ENCODE data around the gene POLD2.

POLD2 gene

GRCh38 chr7:44159824-44160630 is 36.7 kb upstream of the POLD2 start:
- Histone ChIP-seq H3K4me2 (no peak overlapping the region), H4K20me1 (no peaks in the 10 kb centered on the region), H3K9ac (no peak overlapping the region), H3K27ac (no peak overlapping the region), H3K4me1 (no peaks in the 10 kb centered on the region), H3K4me3 (no peak overlapping the region), H3K27me3 (no peaks in the 10 kb centered on the region), H3K36me3 (no peaks in the 10 kb centered on the region), H3K9me3 (peaks cover 7% of the 10 kb centered on the region; the same call in 1 of the 2 replicates)
- no peak for TF ChIP-seq Cebpa-rat (IDR thresholded peaks at IDR 0.05)

DNA sequence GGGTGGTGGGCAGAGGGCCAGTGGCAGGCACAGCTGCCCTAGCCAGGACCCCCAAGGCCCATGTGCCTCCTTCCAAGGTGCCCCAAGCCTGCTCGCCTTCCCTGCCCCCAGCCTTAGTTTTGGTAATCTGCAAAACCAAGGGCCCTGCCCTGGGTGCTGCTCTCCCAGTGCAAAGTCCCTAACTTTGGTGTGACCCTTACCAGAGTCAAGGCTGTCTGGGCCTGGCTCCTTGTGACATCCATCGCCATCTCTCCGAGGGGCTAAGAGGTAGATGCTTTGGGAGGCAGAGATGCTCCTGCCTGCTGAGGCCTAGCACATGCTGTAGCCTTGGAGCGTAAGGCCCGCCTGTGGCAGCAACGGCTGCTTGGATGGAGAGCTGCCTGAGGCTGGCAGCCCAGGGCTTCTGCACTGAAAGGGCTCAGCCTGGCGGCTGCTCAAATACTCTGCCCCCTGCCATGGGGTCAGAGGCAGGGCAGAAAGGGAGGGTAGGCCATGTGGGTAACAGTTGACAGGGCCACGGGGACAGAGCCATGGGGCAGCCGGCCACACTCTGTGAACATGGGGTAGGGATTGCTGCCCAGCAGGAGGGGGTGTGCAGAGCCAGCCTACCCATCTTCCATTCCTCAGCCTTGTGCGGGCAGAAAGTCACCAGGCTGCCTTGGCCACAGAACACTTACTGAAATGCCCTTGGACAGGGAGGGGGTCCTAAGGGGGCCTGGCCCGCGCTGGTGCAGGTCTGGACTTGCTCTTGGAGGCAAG is 35.7 kb upstream of the POLD2 start:
- Histone ChIP-seq H3K27ac (no peak overlapping the region), H3K9me3 (no peaks in the 10 kb centered on the region), H3K36me3 (no peaks in the 10 kb centered on the region), H3K4me2 (no peak overlapping the region), H4K20me1 (no peaks in the 10 kb centered on the region), H3K4me1 (no peaks in the 10 kb centered on the region), H3K4me3 (no peak overlapping the region), H3K27me3 (no peaks in the 10 kb centered on the region), H3K9ac (no peak overlapping the region)
- no peak for TF ChIP-seq Cebpa-rat (IDR thresholded peaks at IDR 0.05)

- H3K27ac ChIP-seq, result no peak overlapping the region
- TF ChIP-seq Cebpa-rat (IDR thresholded peaks at IDR 0.05), result no peak
These were observed 34.9 kb upstream of the POLD2 start for GRCh38 chr7:44158096-44158872.

DNA sequence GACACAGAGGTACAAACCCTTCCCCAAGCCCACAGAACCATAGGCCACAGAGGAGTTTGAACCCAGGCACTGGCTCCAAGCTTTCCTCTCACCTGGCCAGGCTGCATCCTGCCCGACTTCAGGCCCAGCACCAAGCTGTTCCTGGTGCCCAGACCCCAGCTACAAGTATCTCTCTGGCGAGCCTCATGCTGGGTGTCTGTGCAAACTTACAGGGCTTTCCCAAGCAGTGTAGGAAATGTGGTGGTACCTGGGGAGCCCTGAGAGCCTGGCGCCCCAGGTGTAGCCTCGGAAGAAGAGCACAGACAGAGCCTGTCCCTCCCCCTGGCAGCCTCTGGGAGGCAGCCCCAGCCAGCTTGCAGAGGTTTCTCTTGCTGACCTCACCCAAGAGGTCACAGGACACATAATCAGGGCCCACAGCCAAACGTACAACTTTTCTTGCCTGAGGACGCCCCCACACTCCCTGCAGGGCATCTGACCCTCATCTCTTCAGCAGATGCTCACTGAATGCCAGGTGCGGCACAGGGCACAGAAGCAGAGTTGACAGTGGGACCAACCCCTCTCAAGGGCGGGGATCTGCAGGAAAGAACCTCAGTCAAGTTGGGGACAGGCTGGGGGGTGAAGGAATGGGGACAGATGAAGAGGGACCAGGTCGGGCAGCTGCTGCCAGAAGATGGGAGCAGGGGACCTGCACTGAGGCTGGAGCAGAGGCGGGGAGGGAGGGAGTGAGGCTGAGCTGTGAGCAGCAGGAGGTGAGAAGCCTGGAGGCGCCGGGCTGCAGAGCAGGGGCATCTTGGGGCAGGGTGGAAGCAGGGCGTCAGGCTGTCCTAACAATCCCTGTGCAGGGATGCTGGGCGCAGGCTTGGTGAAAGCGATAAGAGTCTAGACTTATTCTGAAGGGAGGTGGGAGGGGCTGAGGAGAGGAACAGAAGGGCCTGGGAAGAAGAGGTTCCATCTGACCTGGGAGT is 34.0 kb upstream of the POLD2 start:
- Histone ChIP-seq H3K4me1 (no peaks in the 10 kb centered on the region), H3K27me3 (no peaks in the 10 kb centered on the region), H3K9ac (no peak overlapping the region), H3K4me3 (no peak overlapping the region), H4K20me1 (no peaks in the 10 kb centered on the region), H3K9me3 (no peaks in the 10 kb centered on the region), H3K36me3 (no peaks in the 10 kb centered on the region), H3K27ac (no peak overlapping the region), H3K4me2 (no peak overlapping the region)
- TF ChIP-seq Cebpa-rat (IDR thresholded peaks at IDR 0.05), result no peak

More at GRCh38 chr7:44158096-44158872, 34.9 kb upstream of the POLD2 start:
- no peak overlapping the region for H3K4me2 ChIP-seq
- H3K27me3 ChIP-seq, result no peaks in the 10 kb centered on the region
- H3K9ac ChIP-seq, result no peak overlapping the region
- H4K20me1 ChIP-seq, result no peaks in the 10 kb centered on the region
- no peaks in the 10 kb centered on the region for H3K4me1 ChIP-seq
- no peaks in the 10 kb centered on the region for H3K9me3 ChIP-seq
- no peak overlapping the region for H3K4me3 ChIP-seq
- no peaks in the 10 kb centered on the region for H3K36me3 ChIP-seq

- Histone ChIP-seq H3K4me2 (no peak overlapping the region), H3K9ac (no peak overlapping the region), H3K9me3 (no peaks in the 10 kb centered on the region), H3K36me3 (no peaks in the 10 kb centered on the region), H3K27me3 (no peaks in the 10 kb centered on the region), H3K4me1 (no peaks in the 10 kb centered on the region), H4K20me1 (no peaks in the 10 kb centered on the region), H3K27ac (no peak overlapping the region), H3K4me3 (no peak overlapping the region)
- no peak for TF ChIP-seq Cebpa-rat (IDR thresholded peaks at IDR 0.05)
These were observed 33.2 kb upstream of the POLD2 start for GRCh38 chr7:44156453-44157010.

DNA sequence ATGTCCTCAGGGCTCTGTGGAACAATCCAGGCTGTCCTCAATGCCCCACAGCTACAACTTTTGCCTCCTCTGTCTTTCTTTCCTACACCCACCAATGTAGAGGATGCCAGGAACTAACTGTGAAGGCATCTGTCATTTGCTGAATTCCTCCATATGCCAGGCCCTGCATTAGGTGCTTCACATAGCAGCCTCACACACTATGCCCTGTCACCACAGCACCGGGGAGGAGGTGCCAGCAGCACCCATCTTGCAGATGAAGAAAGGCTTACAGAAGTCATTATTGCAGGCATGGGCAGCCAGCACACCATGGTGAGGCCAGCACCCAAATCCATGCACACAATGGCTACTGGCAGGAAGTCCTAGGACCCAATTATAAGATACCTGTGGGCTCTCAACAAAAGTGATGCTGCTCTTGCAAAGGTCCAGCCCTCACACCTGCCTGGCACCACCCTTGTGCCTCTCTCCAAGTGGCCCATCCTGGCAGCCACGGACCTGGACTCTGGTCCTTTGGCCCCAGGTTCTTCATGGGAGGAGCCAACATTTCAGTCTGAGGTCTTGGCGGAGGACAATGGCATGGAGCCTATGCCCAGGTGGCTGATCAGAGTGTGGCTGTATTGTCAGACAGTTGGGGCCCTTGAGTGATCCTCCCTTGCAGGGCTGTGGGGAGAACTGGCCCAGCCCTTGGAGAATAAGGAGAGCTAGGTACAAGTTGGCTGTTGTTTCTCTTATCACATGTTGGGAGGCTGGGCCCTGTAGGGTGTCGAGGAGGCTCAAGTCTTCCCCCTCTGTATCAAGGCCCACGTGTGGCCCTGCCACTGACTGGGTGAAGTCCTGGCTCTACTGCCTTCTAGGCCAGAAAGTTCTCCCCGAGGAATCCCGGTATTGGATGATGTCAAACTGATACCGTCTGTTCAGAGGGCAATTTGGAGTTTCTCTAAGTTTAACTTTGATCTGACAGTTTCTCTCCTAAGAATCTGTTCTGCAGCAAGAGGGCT is 32.1 kb upstream of the POLD2 start:
- no peak overlapping the region for H3K9ac ChIP-seq
- H3K4me3 ChIP-seq, result no peak overlapping the region
- H3K4me1 ChIP-seq, result no peaks in the 10 kb centered on the region
- H3K36me3 ChIP-seq, result no peaks in the 10 kb centered on the region
- H3K27ac ChIP-seq, result no peak overlapping the region
- no peaks in the 10 kb centered on the region for H3K27me3 ChIP-seq
- no peak for TF ChIP-seq Cebpa-rat (IDR thresholded peaks at IDR 0.05)
- no peaks in the 10 kb centered on the region for H4K20me1 ChIP-seq
- H3K9me3 ChIP-seq, result no peaks in the 10 kb centered on the region
- H3K4me2 ChIP-seq, result no peak overlapping the region

DNA sequence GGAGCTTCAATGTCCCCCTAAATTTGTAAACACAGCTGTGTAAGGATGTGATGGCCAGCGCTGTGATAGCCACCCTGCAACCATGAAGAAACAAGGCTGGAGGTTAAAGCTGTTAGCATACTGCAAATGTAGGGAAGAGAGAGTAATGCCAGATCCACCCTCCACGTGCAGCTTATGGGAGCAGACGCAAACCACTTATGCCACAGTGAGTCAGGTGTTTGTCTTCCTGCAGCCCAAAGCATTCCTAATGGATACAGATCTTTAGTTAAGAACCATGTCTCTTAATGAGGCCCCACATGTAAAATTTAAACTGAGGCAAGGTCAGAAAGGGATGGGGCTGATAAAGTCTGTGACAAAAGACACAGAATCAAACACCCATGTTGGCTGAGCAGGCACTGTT is 31.4 kb upstream of the POLD2 start:
- no peak for TF ChIP-seq Cebpa-rat (IDR thresholded peaks at IDR 0.05)
- H3K27ac ChIP-seq, result no peak overlapping the region
- H3K4me1 ChIP-seq, result no peaks in the 10 kb centered on the region
- no peak overlapping the region for H3K4me2 ChIP-seq
- no peaks in the 10 kb centered on the region for H3K36me3 ChIP-seq
- no peak overlapping the region for H3K9ac ChIP-seq
- no peaks in the 10 kb centered on the region for H3K27me3 ChIP-seq
- H3K9me3 ChIP-seq, result no peaks in the 10 kb centered on the region
- H4K20me1 ChIP-seq, result no peaks in the 10 kb centered on the region
- H3K4me3 ChIP-seq, result no peak overlapping the region

- Histone ChIP-seq H3K4me1 (no peaks in the 10 kb centered on the region), H3K4me3 (no peak overlapping the region), H3K9ac (no peak overlapping the region), H3K27ac (no peak overlapping the region), H4K20me1 (no peaks in the 10 kb centered on the region), H3K4me2 (no peak overlapping the region), H3K36me3 (no peaks in the 10 kb centered on the region), H3K27me3 (no peaks in the 10 kb centered on the region), H3K9me3 (no peaks in the 10 kb centered on the region)
- TF ChIP-seq Cebpa-rat (IDR thresholded peaks at IDR 0.05), result no peak
These were observed 30.6 kb upstream of the POLD2 start for GRCh38 chr7:44153948-44154335.
